Measurements from ENCODE around the gene ARHGEF1.

The ARHGEF1 gene, protein sequence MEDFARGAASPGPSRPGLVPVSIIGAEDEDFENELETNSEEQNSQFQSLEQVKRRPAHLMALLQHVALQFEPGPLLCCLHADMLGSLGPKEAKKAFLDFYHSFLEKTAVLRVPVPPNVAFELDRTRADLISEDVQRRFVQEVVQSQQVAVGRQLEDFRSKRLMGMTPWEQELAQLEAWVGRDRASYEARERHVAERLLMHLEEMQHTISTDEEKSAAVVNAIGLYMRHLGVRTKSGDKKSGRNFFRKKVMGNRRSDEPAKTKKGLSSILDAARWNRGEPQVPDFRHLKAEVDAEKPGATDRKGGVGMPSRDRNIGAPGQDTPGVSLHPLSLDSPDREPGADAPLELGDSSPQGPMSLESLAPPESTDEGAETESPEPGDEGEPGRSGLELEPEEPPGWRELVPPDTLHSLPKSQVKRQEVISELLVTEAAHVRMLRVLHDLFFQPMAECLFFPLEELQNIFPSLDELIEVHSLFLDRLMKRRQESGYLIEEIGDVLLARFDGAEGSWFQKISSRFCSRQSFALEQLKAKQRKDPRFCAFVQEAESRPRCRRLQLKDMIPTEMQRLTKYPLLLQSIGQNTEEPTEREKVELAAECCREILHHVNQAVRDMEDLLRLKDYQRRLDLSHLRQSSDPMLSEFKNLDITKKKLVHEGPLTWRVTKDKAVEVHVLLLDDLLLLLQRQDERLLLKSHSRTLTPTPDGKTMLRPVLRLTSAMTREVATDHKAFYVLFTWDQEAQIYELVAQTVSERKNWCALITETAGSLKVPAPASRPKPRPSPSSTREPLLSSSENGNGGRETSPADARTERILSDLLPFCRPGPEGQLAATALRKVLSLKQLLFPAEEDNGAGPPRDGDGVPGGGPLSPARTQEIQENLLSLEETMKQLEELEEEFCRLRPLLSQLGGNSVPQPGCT

DNA sequence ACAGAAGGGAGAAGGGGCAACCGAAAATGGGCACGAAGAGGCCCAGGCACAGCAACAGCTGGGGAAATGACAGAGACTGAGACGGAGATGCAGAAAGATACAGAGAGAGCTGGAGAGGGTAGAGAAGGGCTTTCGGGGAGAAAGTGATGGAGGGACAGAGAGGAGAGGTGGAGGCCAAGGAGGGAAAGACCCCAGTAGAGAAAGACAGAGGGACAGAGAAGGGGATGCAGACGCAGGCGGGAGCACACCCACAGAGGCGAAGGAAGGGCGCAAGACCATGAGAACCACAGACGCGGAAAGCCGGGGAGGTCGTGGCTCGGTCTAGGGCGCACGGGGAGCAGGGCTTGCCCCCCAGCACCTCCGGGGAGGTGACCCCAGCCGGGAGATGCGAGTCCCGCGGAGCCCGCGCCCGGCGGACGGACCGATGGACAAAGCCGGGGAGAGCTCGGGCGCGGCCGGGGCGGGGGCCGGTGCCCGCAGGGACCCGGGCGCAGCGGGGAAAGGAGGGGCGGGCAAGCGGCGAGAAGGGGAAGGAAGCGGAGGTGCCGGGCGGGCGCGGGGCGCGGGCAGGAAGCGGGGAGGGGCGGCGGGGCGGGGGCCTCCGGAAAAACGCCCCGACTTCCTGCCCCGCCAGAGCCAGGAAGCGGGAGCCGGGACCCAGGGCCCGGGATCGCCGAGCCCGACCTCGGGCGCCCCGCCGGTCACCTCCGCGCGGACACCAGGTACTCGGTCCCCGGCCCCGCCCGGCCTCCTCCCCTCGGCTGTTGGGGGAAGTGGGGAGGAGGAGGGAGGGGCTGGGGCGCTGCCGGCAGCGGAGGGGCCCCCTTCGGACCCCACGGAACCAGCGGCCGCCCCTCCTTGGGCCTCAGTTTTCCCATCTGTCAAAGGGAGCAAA is at the start of gene ARHGEF1:
TSS of gene ARHGEF1 (plus strand) at position 617 of the 895 bp plus-strand sequence. CDS start 4,899 bp downstream, outside the sequence.
- H3K9me3 Mint-ChIP-seq, result no peaks in the 10 kb centered on the region
- peak; percentile 50 to 74 for DNase-seq (ENCODE audit: low spot score in 2 of 2)
- H3K4me3 Mint-ChIP-seq, result peak within 1 kb of the TSS; percentile 98
- H3K27me3 Mint-ChIP-seq, result no peaks in the 10 kb centered on the region
- peak within 1 kb of the TSS; percentile 96 for H3K27ac Mint-ChIP-seq
- peak; percentile 20 for ATAC-seq (ENCODE audit: low read depth)
- peaks cover 54% of the 10 kb centered on the region for H3K4me1 Mint-ChIP-seq
- peaks cover 40% of the 10 kb centered on the region for H3K36me3 Mint-ChIP-seq

DNA sequence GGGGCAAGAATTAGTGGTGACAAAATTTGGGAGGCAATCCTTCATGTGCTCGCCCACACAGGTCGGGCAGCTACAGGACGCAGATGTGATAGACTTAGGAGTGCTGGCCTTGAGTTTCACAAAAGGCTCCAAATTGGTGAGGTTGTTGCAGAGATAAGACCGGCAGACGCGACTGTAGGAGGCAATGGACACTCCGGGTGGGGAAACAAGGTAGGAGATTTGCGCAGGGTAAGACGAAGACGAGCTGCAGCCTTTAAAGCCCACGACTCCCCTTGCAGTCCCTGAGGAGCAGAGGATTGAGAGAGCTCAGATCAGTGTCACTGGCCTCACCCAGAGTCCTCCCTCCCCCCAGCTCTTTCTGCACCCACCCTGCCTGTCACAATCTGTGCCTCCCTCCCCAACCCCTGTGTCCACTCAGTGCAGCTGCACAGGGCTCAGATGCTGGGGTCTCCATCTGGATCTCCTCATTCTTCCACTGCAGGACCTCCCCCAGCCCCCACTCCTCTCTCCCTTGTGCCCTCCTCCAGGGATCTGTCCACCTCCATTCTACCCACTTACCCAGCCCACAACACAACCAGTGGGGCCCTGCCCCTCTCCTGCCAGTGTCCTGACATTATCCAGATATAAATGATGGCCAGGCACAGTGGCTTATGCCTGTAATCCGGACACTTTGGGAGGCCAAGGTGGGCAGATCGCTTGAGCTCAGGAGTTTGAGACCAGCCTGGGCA is 44.8 kb upstream of the ARHGEF1 start:
- Mint-ChIP-seq H3K36me3 (no peaks in the 10 kb centered on the region), H3K4me3 (no peak overlapping the region), H3K27ac (no peak overlapping the region), H3K9me3 (no peaks in the 10 kb centered on the region), H3K27me3 (peaks cover 16% of the 10 kb centered on the region), H3K4me1 (peaks cover 3% of the 10 kb centered on the region)
- no peak for DNase-seq (ENCODE audit: low spot score in 2 of 2)
- ATAC-seq (ENCODE audit: low read depth), result no peak

DNA sequence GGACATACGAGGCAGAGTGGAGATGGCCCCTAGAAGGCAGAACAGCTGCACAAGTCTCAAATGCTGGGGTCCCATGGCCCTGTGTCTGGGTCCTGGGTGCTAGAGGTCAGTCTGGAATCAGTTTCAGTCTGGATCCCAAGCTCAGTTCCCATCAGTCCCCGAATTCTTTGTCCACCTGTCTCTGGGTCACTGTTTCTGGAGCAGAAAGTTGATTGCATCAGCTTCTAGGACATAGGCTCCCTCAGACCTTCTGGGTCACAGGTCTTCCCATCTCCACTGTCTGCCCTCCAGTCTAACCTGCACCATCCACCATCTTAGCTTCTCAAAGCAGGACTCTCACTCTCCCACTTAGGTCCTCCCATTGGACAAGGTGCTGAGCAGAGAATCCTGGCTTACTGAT is 43.8 kb upstream of the ARHGEF1 start:
- Mint-ChIP-seq H3K27ac (no peak overlapping the region), H3K4me1 (peaks cover 3% of the 10 kb centered on the region), H3K4me3 (no peak overlapping the region), H3K36me3 (peaks cover 2% of the 10 kb centered on the region), H3K27me3 (peaks cover 16% of the 10 kb centered on the region), H3K9me3 (peaks cover 4% of the 10 kb centered on the region)
- DNase-seq (ENCODE audit: low spot score in 2 of 2), result no peak
- ATAC-seq (ENCODE audit: low read depth), result no peak

DNA sequence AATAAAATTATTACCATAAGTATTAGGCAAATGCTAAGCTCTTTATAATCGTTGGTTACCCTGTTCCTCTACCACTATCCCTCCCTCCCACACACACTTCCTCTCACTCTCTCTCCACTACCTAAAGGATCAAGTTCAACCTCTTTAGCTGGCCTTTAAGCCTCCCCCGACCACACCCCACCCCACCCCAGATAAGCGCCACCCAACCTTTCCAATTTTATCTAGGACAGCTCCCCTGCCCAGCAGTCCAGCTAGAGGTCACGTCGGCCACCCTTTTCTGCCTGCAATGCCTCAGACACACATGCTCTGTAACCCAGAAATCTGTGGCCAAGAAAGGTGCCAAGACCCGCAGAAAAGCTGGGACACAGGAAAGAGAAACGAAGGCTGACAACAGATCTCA is 39.6 kb upstream of the ARHGEF1 start:
- no peak for DNase-seq (ENCODE audit: low spot score in 2 of 2)
- ATAC-seq (ENCODE audit: low read depth), result no peak
- H3K4me3 Mint-ChIP-seq, result no peak overlapping the region
- H3K9me3 Mint-ChIP-seq, result peaks cover 4% of the 10 kb centered on the region
- no peak overlapping the region for H3K27ac Mint-ChIP-seq
- H3K4me1 Mint-ChIP-seq, result no peaks in the 10 kb centered on the region
- peaks cover 2% of the 10 kb centered on the region for H3K36me3 Mint-ChIP-seq
- peaks cover 11% of the 10 kb centered on the region for H3K27me3 Mint-ChIP-seq

DNA sequence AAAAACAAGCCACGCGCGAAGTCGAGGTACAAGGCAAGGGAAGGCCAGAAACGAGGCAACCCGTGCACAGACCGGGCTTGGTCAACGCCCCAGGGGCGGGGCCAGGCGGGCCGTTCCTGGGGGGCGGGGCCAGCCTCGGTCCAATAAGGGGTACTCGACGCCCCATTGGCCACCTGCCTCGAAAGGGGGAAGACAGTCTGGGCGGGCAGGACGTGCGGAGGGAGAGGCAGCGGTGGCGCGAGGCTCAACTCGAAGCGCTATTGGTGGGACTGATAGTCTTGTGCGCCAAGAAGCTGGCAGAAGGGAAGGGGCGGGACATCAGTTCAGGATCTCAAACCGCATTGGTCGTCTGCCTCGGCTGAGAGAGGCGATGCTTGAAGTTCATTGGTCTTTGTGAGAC is 38.4 kb upstream of the ARHGEF1 start, which contains the start of gene LYPD4:
TSS of gene LYPD4 (minus strand) at position 83 of the 400 bp plus-strand sequence. CDS start 5,398 bp downstream, outside the sequence.
- Mint-ChIP-seq H3K4me3 (no peak within 1 kb of the TSS), H3K36me3 (peaks cover 2% of the 10 kb centered on the region), H3K9me3 (peaks cover 4% of the 10 kb centered on the region), H3K27ac (no peak within 1 kb of the TSS), H3K4me1 (no peaks in the 10 kb centered on the region), H3K27me3 (peaks cover 5% of the 10 kb centered on the region)
- no peak for ATAC-seq (ENCODE audit: low read depth)
- no peak for DNase-seq (ENCODE audit: low spot score in 2 of 2)

DNA sequence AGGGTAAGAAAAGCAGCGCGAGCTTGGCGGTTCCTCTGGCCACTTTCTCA is 38.2 kb upstream of the ARHGEF1 start, which contains the start of gene DMRTC2:
TSS of gene DMRTC2 (plus strand) at position 42 of the 50 bp plus-strand sequence. CDS start 2,387 bp downstream, outside the sequence.
- Mint-ChIP-seq H3K36me3 (peaks cover 2% of the 10 kb centered on the region), H3K4me3 (no peak within 1 kb of the TSS), H3K9me3 (peaks cover 4% of the 10 kb centered on the region), H3K27ac (no peak within 1 kb of the TSS), H3K27me3 (peaks cover 5% of the 10 kb centered on the region), H3K4me1 (no peaks in the 10 kb centered on the region)
- ATAC-seq (ENCODE audit: low read depth) (no peak), DNase-seq (ENCODE audit: low spot score in 2 of 2) (no peak)

DNA sequence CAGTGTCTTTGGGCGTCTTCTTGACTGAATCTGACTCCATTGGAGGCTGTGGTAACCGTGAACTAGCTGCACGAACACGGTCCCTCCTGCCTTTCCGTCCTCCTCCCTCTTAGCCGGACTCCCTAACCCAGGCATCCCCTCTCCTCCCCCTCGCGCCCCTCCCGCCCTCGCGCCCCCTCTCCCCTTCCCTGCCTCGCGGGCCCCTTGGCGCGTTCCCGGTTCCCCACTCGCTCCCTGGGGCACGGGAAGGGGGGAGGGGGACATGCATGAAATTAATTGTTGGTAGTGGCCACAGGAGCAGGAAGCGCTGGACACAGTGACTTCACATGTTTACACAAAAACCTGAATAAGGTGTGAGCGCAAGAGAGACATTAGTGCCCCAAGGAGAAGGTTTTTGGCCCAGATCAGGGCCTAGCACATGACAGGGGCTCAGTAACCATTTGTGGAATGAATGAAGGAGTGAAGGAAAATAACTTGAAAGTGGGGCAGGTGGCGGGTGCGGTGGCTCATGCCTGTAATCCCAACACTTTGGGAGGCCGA is 37.9 kb upstream of the ARHGEF1 start:
- ATAC-seq (ENCODE audit: low read depth) (no peak), DNase-seq (ENCODE audit: low spot score in 2 of 2) (no peak)
- Mint-ChIP-seq H3K27me3 (peaks cover 5% of the 10 kb centered on the region), H3K4me1 (no peaks in the 10 kb centered on the region), H3K9me3 (peaks cover 4% of the 10 kb centered on the region), H3K36me3 (peaks cover 2% of the 10 kb centered on the region), H3K4me3 (no peak overlapping the region), H3K27ac (no peak overlapping the region)

DNA sequence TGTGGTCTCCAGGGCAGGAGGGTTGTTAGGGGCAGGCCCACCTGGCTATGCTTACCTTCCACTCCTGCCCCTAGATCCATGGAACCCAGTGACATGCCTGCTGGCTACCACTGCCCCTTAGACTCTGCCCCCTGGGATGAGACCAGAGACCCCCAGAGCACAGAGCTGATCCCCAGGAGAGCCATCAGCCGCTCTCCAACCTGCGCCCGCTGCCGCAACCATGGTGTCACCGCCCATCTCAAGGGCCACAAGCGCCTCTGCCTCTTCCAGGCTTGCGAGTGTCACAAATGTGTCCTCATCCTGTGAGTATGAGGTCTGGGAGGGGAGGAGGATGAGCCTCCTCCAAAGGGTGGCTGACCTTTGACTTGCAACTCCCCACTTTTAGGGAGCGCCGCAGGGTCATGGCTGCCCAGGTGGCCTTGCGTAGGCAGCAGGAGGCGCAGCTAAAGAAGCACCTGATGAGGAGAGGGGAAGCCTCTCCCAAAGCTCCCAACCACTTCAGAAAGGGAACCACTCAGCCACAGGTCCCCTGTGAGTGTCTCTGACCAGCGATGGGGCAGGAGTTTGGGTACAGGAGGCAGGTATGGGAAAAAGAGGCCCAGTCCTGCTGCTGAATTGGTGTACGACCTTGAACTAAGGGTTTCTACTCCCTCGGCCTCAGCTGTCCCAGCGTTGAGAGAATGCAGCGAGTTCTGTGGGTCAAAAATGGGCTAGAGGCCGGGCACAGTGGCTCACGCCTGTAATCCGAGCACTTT is 35.5 kb upstream of the ARHGEF1 start:
- H3K4me1 Mint-ChIP-seq, result no peaks in the 10 kb centered on the region
- peaks cover 2% of the 10 kb centered on the region for H3K36me3 Mint-ChIP-seq
- no peak overlapping the region for H3K27ac Mint-ChIP-seq
- no peak for DNase-seq (ENCODE audit: low spot score in 2 of 2)
- ATAC-seq (ENCODE audit: low read depth), result no peak
- H3K9me3 Mint-ChIP-seq, result peaks cover 4% of the 10 kb centered on the region
- H3K27me3 Mint-ChIP-seq, result peaks cover 5% of the 10 kb centered on the region
- no peak overlapping the region for H3K4me3 Mint-ChIP-seq

DNA sequence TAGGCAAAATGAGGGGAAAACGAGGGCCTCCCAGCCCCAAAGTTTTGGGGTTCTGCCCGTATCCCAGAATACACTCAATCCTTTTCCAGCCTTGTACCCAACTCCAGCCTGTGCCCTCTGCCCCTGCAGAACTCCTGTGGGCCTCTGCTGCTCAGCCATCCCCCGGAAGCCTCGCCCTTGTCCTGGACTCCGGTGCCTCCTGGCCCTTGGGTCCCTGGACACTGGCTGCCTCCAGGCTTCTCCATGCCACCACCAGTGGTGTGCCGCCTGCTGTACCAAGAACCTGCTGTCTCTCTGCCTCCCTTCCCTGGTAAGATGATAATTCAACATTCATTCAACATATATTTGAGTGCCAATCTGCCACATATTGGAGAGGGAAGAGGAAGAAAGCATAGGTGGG is 34.3 kb upstream of the ARHGEF1 start:
- DNase-seq (ENCODE audit: low spot score in 2 of 2), result no peak
- no peak for ATAC-seq (ENCODE audit: low read depth)
- Mint-ChIP-seq H3K4me3 (no peak overlapping the region), H3K36me3 (peaks cover 2% of the 10 kb centered on the region), H3K9me3 (peaks cover 4% of the 10 kb centered on the region), H3K27me3 (peaks cover 5% of the 10 kb centered on the region), H3K4me1 (peaks cover 1% of the 10 kb centered on the region), H3K27ac (no peak overlapping the region)

DNA sequence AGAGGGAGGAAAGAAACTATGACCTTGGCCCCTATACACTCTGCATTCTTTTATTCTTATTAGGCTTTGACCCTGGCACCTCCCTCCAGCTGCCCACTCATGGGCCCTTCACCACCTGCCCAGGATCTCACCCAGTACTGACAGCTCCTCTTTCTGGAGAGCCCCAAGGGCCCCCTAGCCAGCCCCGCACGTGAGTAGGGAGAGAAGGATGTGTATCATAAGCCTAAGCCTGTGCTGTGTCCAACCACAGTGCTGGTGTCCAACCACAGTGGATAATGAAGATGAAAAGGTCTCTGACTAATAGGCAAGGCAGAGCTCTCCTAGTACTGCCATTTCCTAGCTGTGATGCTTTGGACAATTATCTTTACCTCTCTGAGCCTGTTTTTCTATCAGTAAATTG is 33.9 kb upstream of the ARHGEF1 start:
- DNase-seq (ENCODE audit: low spot score in 2 of 2) (no peak), ATAC-seq (ENCODE audit: low read depth) (no peak)
- Mint-ChIP-seq H3K4me1 (peaks cover 2% of the 10 kb centered on the region), H3K36me3 (no peaks in the 10 kb centered on the region), H3K9me3 (peaks cover 2% of the 10 kb centered on the region), H3K27me3 (peaks cover 5% of the 10 kb centered on the region), H3K27ac (no peak overlapping the region), H3K4me3 (no peak overlapping the region)

DNA sequence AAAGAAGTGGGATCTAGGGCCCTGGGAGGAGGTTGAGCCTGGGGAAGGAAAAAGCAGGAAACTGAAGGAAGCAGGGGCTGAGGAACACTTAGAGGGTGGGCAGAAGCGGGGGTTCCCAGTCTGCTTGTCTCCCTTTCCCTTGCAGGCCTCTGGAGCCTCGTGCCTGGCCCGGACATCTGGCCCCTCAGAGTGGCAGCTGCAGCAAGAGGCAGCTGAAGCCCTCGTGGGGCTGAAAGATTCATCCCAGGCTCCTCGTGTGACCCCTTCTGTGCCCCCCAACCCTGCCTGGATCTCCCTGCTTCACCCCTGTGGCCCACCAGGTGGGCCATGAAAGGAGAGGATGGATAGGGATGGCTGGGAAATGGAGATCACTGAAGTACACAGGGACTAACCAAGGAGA is 32.6 kb upstream of the ARHGEF1 start:
- DNase-seq (ENCODE audit: low spot score in 2 of 2), result no peak
- no peaks in the 10 kb centered on the region for H3K9me3 Mint-ChIP-seq
- no peak for ATAC-seq (ENCODE audit: low read depth)
- peaks cover 2% of the 10 kb centered on the region for H3K4me1 Mint-ChIP-seq
- no peaks in the 10 kb centered on the region for H3K36me3 Mint-ChIP-seq
- peaks cover 8% of the 10 kb centered on the region for H3K27me3 Mint-ChIP-seq
- H3K4me3 Mint-ChIP-seq, result no peak overlapping the region
- no peak overlapping the region for H3K27ac Mint-ChIP-seq

DNA sequence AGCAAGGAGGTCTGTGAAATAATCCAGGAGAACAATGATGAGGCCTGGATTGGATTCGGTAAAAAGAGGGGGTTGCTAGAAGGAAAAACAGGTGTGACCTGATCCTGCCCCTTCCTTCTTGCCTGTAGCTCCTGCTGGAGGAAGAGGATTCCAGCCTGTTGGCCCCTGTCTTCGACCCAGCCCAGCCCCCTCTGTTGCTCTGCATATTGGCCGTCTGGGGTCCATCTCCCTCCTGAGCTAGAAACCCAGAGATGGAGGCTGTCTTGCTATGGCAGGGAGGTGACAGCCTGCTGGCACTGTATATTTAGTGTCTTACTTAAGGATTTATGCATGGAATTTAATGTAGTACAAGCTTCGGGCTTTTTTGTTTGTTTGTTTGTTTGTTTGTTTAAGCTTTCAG is 31.5 kb upstream of the ARHGEF1 start:
- DNase-seq (ENCODE audit: low spot score in 2 of 2) (no peak), ATAC-seq (ENCODE audit: low read depth) (no peak)
- Mint-ChIP-seq H3K27me3 (peaks cover 5% of the 10 kb centered on the region), H3K4me1 (peaks cover 2% of the 10 kb centered on the region), H3K36me3 (no peaks in the 10 kb centered on the region), H3K4me3 (no peak overlapping the region), H3K27ac (no peak overlapping the region), H3K9me3 (no peaks in the 10 kb centered on the region)

DNA sequence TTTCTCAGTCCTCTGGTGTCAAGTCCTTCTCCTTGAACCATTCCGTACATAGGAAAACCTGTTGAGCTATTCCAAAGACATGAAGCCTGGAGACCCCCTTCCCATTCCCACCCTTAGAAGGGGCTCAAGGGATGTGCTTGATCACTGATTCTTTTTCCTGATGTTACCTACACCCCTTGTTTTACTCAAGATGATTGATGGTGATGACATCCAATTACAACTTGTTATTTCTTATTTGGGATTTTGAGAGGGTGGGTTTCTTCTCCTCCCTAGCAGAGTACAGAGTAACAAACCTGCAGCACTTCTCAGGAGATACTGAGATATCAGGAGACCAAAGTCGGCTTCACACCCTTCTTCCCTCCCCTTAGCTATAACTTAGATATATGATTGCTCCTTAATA is 29.6 kb upstream of the ARHGEF1 start:
- no peak for ATAC-seq (ENCODE audit: low read depth)
- Mint-ChIP-seq H3K4me3 (no peak overlapping the region), H3K4me1 (peaks cover 2% of the 10 kb centered on the region), H3K27ac (no peak overlapping the region), H3K9me3 (no peaks in the 10 kb centered on the region), H3K27me3 (peaks cover 5% of the 10 kb centered on the region), H3K36me3 (no peaks in the 10 kb centered on the region)
- no peak for DNase-seq (ENCODE audit: low spot score in 2 of 2)

All from memory B cell (primary cell).